IMR-90 (cell line): ENCODE measurements around the gene ATP23.

ENCODE experiments used
- CEBPB ChIP-seq: IDR thresholded peaks from 2 replicates; pipeline ENCODE4 v1.6.1; 2012; ENCODE audit warnings: low read depth, low read length, improper control_type of control experiment
- CTCF ChIP-seq: conservative IDR thresholded peaks from 2 replicates; pipeline ENCODE4 v1.5.1; 2012; ENCODE audit warnings: mild to moderate bottlenecking, low read depth, low read length, improper control_type of control experiment
- MXI1 ChIP-seq: IDR thresholded peaks from 2 replicates; pipeline ENCODE4 v1.6.1; 2012; ENCODE audit warnings: low read depth, mild to moderate bottlenecking, low read length, moderate library complexity, borderline replicate concordance
- POLR2A ChIP-seq: IDR thresholded peaks from 2 replicates; pipeline ENCODE4 v1.6.1; 2012; ENCODE audit warnings: mild to moderate bottlenecking, low read depth, low read length
- RFX5 ChIP-seq: IDR thresholded peaks from 2 replicates; pipeline ENCODE4 v1.8.0; 2012; ENCODE audit warnings: low read depth, mild to moderate bottlenecking, low read length, moderate library complexity

- TF ChIP-seq MXI1 (no peak), CTCF (no peak), CEBPB (no peak), POLR2A (no peak), RFX5 (no peak)
Observed at GRCh38 chr12:57996520-57996919, 55.2 kb downstream of the ATP23 start.
